Suprapubic skin (tissue), 4 donors: Measurements from ENCODE around the gene CLEC4F.

Experiments
- POLR2A ChIP-seq, 2 donors: fragments of 450-650 bp; IDR thresholded peaks; one replicate each; pipeline ENCODE4 v1.6.1; 2017; ENCODE audit warnings: antibody characterized with exemption in 2 of 2, mild to moderate bottlenecking in 2 of 2, moderate library complexity in 2 of 2
- POLR2AphosphoS5 ChIP-seq, 3 donors: sonication (generic); formaldehyde crosslinking; IDR thresholded peaks; one replicate each; pipeline ENCODE4 v1.6.1; 2017; ENCODE audit warnings: antibody characterized with exemption in 3 of 3

- TF ChIP-seq POLR2A (IDR thresholded peaks at IDR 0.05), result no peak
- no peak for TF ChIP-seq POLR2AphosphoS5 (IDR thresholded peaks at IDR 0.05)
These were observed 12.8 kb upstream of the CLEC4F start for GRCh38 chr2:70833246-70833645.
